ENCODE measurements around the gene DCBLD2.

The DCBLD2 gene

GRCh38 chr3:98901392-98902350 is at the start of gene DCBLD2:
Gene DCBLD2 (minus strand): TSS chr3:98901695. CDS start chr3:98901326, 369 bp downstream.
- peak within 1 kb of the TSS; percentile 52 to 94 (median 70) for H3K4me3 ChIP-seq

GRCh38 chr3:98945666-98946065 is 44.2 kb upstream of the DCBLD2 start:
- H3K27ac ChIP-seq: no peak overlapping the region
- H3K4me3 ChIP-seq: no peak overlapping the region

More at GRCh38 chr3:98901392-98902350, at the start of gene DCBLD2:
- peak within 1 kb of the TSS; percentile 22 to 95 (median 86) for H3K27ac ChIP-seq

- no peak overlapping the region for H3K4me3 ChIP-seq
These were observed 43.6 kb upstream of the DCBLD2 start for GRCh38 chr3:98945101-98945524.

GRCh38 chr3:98930413-98930812 is 28.9 kb upstream of the DCBLD2 start:
- H3K4me3 ChIP-seq: no peak overlapping the region
- no peak overlapping the region for H3K27ac ChIP-seq

More at GRCh38 chr3:98945101-98945524, 43.6 kb upstream of the DCBLD2 start:
- H3K27ac ChIP-seq: no peak overlapping the region

GRCh38 chr3:98921957-98922356 is 20.5 kb upstream of the DCBLD2 start:
- Histone ChIP-seq H3K27ac (no peak overlapping the region), H3K4me3 (no peak overlapping the region)

- Histone ChIP-seq H3K27ac (no peak overlapping the region), H3K4me3 (no peak overlapping the region)
These were observed 18.7 kb upstream of the DCBLD2 start for GRCh38 chr3:98920166-98920565.

GRCh38 chr3:98918586-98918985 is 17.1 kb upstream of the DCBLD2 start:
- no peak overlapping the region for H3K4me3 ChIP-seq
- no peak overlapping the region for H3K27ac ChIP-seq

GRCh38 chr3:98917608-98918007 is 16.1 kb upstream of the DCBLD2 start:
- H3K27ac ChIP-seq: no peak overlapping the region

GRCh38 chr3:98914210-98915080 is 12.9 kb upstream of the DCBLD2 start:
- Histone ChIP-seq H3K4me3 (no peak overlapping the region), H3K27ac (no peak overlapping the region)

More at GRCh38 chr3:98917608-98918007, 16.1 kb upstream of the DCBLD2 start:
- no peak overlapping the region for H3K4me3 ChIP-seq

GRCh38 chr3:98912448-98912847 is 11.0 kb upstream of the DCBLD2 start:
- no peak overlapping the region for H3K4me3 ChIP-seq

GRCh38 chr3:98906230-98906629 is 4.7 kb upstream of the DCBLD2 start:
- Histone ChIP-seq H3K4me3 (no peak overlapping the region), H3K27ac (peak overlapping the region in 1 of 21 experiments; percentile 25)

More at GRCh38 chr3:98912448-98912847, 11.0 kb upstream of the DCBLD2 start:
- H3K27ac ChIP-seq: no peak overlapping the region

GRCh38 chr3:98903705-98904481 is 2.4 kb upstream of the DCBLD2 start:
- Histone ChIP-seq H3K4me3 (no peak overlapping the region), H3K27ac (no peak overlapping the region)

- H3K4me3 ChIP-seq: no peak overlapping the region
- H3K27ac ChIP-seq: no peak overlapping the region
These were observed 1.6 kb upstream of the DCBLD2 start for GRCh38 chr3:98903099-98903498.

- H3K4me3 ChIP-seq: peak overlapping the region; percentile 52 to 94 (median 70)
These were observed 851 bp upstream of the DCBLD2 start for GRCh38 chr3:98902351-98902740.

GRCh38 chr3:98901119-98901391 is 440 bp downstream of the DCBLD2 start:
- Histone ChIP-seq H3K4me3 (peak overlapping the region; percentile 52 to 94 (median 70)), H3K27ac (peak overlapping the region; percentile 22 to 95 (median 86))

More at GRCh38 chr3:98902351-98902740, 851 bp upstream of the DCBLD2 start:
- peak overlapping the region in 19 of 21 experiments; percentile 17 to 95 (median 72) for H3K27ac ChIP-seq

GRCh38 chr3:98900265-98901118 is 1.0 kb downstream of the DCBLD2 start:
- Histone ChIP-seq H3K27ac (peak overlapping the region in 19 of 21 experiments; percentile 22 to 95 (median 86)), H3K4me3 (peak overlapping the region; percentile 52 to 94 (median 70))

- H3K27ac ChIP-seq: no peak overlapping the region
- no peak overlapping the region for H3K4me3 ChIP-seq
These were observed 3.8 kb downstream of the DCBLD2 start for GRCh38 chr3:98897701-98898100.

GRCh38 chr3:98894791-98895576 is 6.5 kb downstream of the DCBLD2 start:
- H3K27ac ChIP-seq: no peak overlapping the region
- no peak overlapping the region for H3K4me3 ChIP-seq
